Neuronal stem cell (in vitro differentiated cells): ENCODE measurements around the gene CD248. TPM values are rescaled to one million over a fixed set of nuclear protein-coding genes. Genes with fewer than 3 reads are reported as not detected.

ENCODE experiments used
- DNase-seq: peaks from one replicate; pipeline ENCODE4 v3.0.0-alpha.2; 2013; ENCODE audit warnings: low spot score
- H2AFZ ChIP-seq: one replicate; pipeline ENCODE4 v1.6.1; 2013; ENCODE audit warnings: mild to moderate bottlenecking, low read length, inconsistent platforms
- H2AK5ac ChIP-seq: 2 replicates; pipeline ENCODE4 v1.6.1; 2013; ENCODE audit warnings: low read depth, mild to moderate bottlenecking, inconsistent platforms, low read length, moderate library complexity, mixed read lengths
- H2BK120ac ChIP-seq: 2 replicates; pipeline ENCODE4 v1.6.1; 2013; ENCODE audit warnings: low read depth, mild to moderate bottlenecking, inconsistent platforms, low read length, moderate library complexity, mixed read lengths
- H2BK12ac ChIP-seq: one replicate; pipeline ENCODE4 v1.6.1; 2013; ENCODE audit warnings: low read length, inconsistent platforms
- H2BK15ac ChIP-seq: 2 replicates; pipeline ENCODE4 v1.6.1; 2013; ENCODE audit warnings: mild to moderate bottlenecking, low read length, inconsistent platforms, mixed read lengths
- H2BK5ac ChIP-seq: one replicate; pipeline ENCODE4 v1.6.1; 2013; ENCODE audit warnings: inconsistent platforms, mild to moderate bottlenecking, low read length, moderate library complexity
- H3K14ac ChIP-seq: one replicate; pipeline ENCODE4 v1.6.1; 2013; ENCODE audit warnings: low read length, inconsistent platforms
- H3K18ac ChIP-seq: 2 replicates; pipeline ENCODE4 v1.6.1; 2013; ENCODE audit warnings: low read length, inconsistent platforms
- H3K23ac ChIP-seq: 2 replicates; pipeline ENCODE4 v1.6.1; 2013; ENCODE audit warnings: low read depth, mild to moderate bottlenecking, mixed read lengths, low read length, inconsistent platforms; ENCODE audit not compliant: poor library complexity
- H3K27ac ChIP-seq: replicated peaks from 3 replicates; pipeline ENCODE4 v1.5.1; 2013; ENCODE audit warnings: low read length, inconsistent platforms
- H3K27me3 ChIP-seq, 3 experiments: 2 replicates each; pipeline ENCODE4 v1.6.1; 2013; ENCODE audit warnings: low read length in 3 of 3, mild to moderate bottlenecking in 2 of 3, inconsistent platforms in 1 of 3, low read depth in 1 of 3, mixed read lengths in 1 of 3, moderate library complexity in 1 of 3; ENCODE audit not compliant: control insufficient read depth in 3 of 3, insufficient read depth in 3 of 3
- H3K36me3 ChIP-seq, 2 donors: replicated peaks in 1 of 2; 2 replicates each; pipeline ENCODE4 v1.6.1; 2013; ENCODE audit warnings: low read length in 2 of 2; ENCODE audit not compliant: control insufficient read depth in 2 of 2, insufficient read depth in 2 of 2
- H3K4ac ChIP-seq: 2 replicates; pipeline ENCODE4 v1.6.1; 2013; ENCODE audit warnings: inconsistent platforms, mild to moderate bottlenecking, low read length, moderate library complexity
- H3K4me1 ChIP-seq, 2 donors: 1 replicate in 1 of 2; 2 replicates in 1 of 2; pipeline ENCODE4 v1.6.1; 2013; ENCODE audit warnings: low read length in 2 of 2, low read depth in 1 of 2; ENCODE audit not compliant: control insufficient read depth in 2 of 2, insufficient read depth in 1 of 2
- H3K4me2 ChIP-seq: one replicate; pipeline ENCODE4 v1.6.1; 2013; ENCODE audit warnings: mild to moderate bottlenecking, low read length, inconsistent platforms; ENCODE audit not compliant: insufficient read depth, poor library complexity, severe bottlenecking
- H3K4me3 ChIP-seq, 2 donors: 2 replicates each; pipeline ENCODE4 v1.5.1; 2013; ENCODE audit warnings: low read length in 2 of 2, mild to moderate bottlenecking in 2 of 2, inconsistent platforms in 1 of 2, moderate library complexity in 1 of 2
- H3K79me1 ChIP-seq: one replicate; pipeline ENCODE4 v1.6.1; 2013; ENCODE audit warnings: low read depth, mild to moderate bottlenecking, inconsistent platforms, low read length, moderate library complexity
- H3K9ac ChIP-seq: one replicate; pipeline ENCODE4 v1.6.1; 2013; ENCODE audit warnings: mild to moderate bottlenecking, low read depth, low read length, inconsistent platforms; ENCODE audit not compliant: poor library complexity
- H3K9me3 ChIP-seq, 2 donors: replicated peaks in 1 of 2; 2 replicates each; pipeline versions ENCODE3 to v1.6.1; 2013; ENCODE audit warnings: low read length in 2 of 2, mild to moderate bottlenecking in 2 of 2, inconsistent platforms in 1 of 2, low read depth in 1 of 2, mixed read lengths in 1 of 2, moderate library complexity in 1 of 2; ENCODE audit not compliant: control insufficient read depth in 2 of 2, insufficient read depth in 1 of 2
- H4K8ac ChIP-seq: one replicate; pipeline ENCODE4 v1.6.1; 2013; ENCODE audit warnings: low read depth, mild to moderate bottlenecking, inconsistent platforms, low read length, moderate library complexity
- H4K91ac ChIP-seq: one replicate; pipeline ENCODE4 v1.6.1; 2013; ENCODE audit warnings: low read length, low read depth, mild to moderate bottlenecking, inconsistent platforms; ENCODE audit not compliant: poor library complexity
- WGBS, 2 donors: extraction: QIAGEN DNeasy Blood & Tissue Kit; methylation state at CpG; one replicate each; pipeline ENCODE4 v1.1.7; 2013; ENCODE audit warnings: missing lambda C conversion rate in 2 of 2, mixed read lengths in 1 of 2; ENCODE audit not compliant: insufficient read length in 2 of 2, insufficient replicate concordance in 1 of 2; ENCODE audit errors: extremely low coverage in 2 of 2; 5-methylcytosine and 5-hydroxymethylcytosine counted together
- polyA plus RNA-seq, 2 experiments: library from polyadenylated mRNA; stranded (reverse); fragments of 200-250 nt; gene quantifications; one replicate each; pipeline ENCODE4 v1.2.3, GENCODE V29; 2013

The CD248 gene
- polyA plus RNA-seq (2013, experiment 1 of 2), result 3.3 TPM
- polyA plus RNA-seq (2013, experiment 2 of 2), result 3.2 TPM

- Histone ChIP-seq H4K91ac (peak within 1 kb of the TSS; percentile 74), H3K4ac (peak within 1 kb of the TSS; percentile 79), H2BK15ac (peak within 1 kb of the TSS; percentile 88), H3K27me3 (no peaks in the 10 kb centered on the region), H2BK12ac (peak within 1 kb of the TSS; percentile 64), H3K79me1 (no peaks in the 10 kb centered on the region), H3K23ac (peak within 1 kb of the TSS; percentile 50), H3K4me2 (peak within 1 kb of the TSS; percentile 13), H3K36me3 (no peaks in the 10 kb centered on the region), H3K9ac (peak within 1 kb of the TSS; percentile 70), H4K8ac (peak within 1 kb of the TSS; percentile 90), H3K14ac (peak within 1 kb of the TSS; percentile 91), H3K4me1 (peaks cover 22 to 30% of the 10 kb centered on the region in 2 donors), H3K18ac (peak within 1 kb of the TSS; percentile 69), H3K27ac (peak within 1 kb of the TSS; percentile 42), H3K4me3 (no peak within 1 kb of the TSS), H2BK120ac (peak within 1 kb of the TSS; percentile 68), H3K9me3 (no peaks in the 10 kb centered on the region), H2BK5ac (no peak within 1 kb of the TSS), H2AFZ (peak within 1 kb of the TSS; percentile 84), H2AK5ac (peak within 1 kb of the TSS; percentile 98)
- no CpG with 5 or more reads among the region's 29 CpGs for WGBS, 2 donors
- DNase-seq, result no peak
Observed at GRCh38 chr11:66316849-66317251, at the start of gene CD248. TSS of gene CD248 (minus strand) at chr11:66317044. CDS start at chr11:66317027, 17 bp downstream.

GRCh38 chr11:66365711-66366619, 49.1 kb upstream of the CD248 start:
- H2BK5ac ChIP-seq, result no peak overlapping the region
- DNase-seq, result no peak

GRCh38 chr11:66365166-66365565, 48.3 kb upstream of the CD248 start:
- H4K8ac ChIP-seq, result no peak overlapping the region
- H3K4me3 ChIP-seq, result no peak overlapping the region
- peaks cover 6 to 60% of the 10 kb centered on the region in 2 donors for H3K36me3 ChIP-seq
- H3K9me3 ChIP-seq, result no peaks in the 10 kb centered on the region
- no peak overlapping the region for H3K23ac ChIP-seq
- no peak overlapping the region for H3K27ac ChIP-seq
- DNase-seq, result no peak
- no peaks in the 10 kb centered on the region for H3K27me3 ChIP-seq
- no peak overlapping the region for H2BK15ac ChIP-seq
- H3K4ac ChIP-seq, result no peak overlapping the region
- no peak overlapping the region for H2BK120ac ChIP-seq
- peaks cover 5 to 8% of the 10 kb centered on the region in 2 donors for H3K4me1 ChIP-seq
- H3K4me2 ChIP-seq, result no peak overlapping the region
- H3K79me1 ChIP-seq, result peaks cover 13% of the 10 kb centered on the region
- no peak overlapping the region for H2AFZ ChIP-seq
- no peak overlapping the region for H2AK5ac ChIP-seq
- H3K9ac ChIP-seq, result no peak overlapping the region
- H2BK12ac ChIP-seq, result no peak overlapping the region
- no peak overlapping the region for H3K18ac ChIP-seq
- no peak overlapping the region for H4K91ac ChIP-seq
- H3K14ac ChIP-seq, result no peak overlapping the region
- no peak overlapping the region for H2BK5ac ChIP-seq
- WGBS, 2 donors, result no CpG with 5 or more reads among the region's 6 CpGs

More at GRCh38 chr11:66365711-66366619, 49.1 kb upstream of the CD248 start:
- peaks cover 3 to 57% of the 10 kb centered on the region in 2 donors for H3K36me3 ChIP-seq
- peaks cover 7 to 8% of the 10 kb centered on the region in 2 donors for H3K4me1 ChIP-seq
- peak overlapping the region; percentile 25 for H3K27ac ChIP-seq
- no peak overlapping the region for H3K18ac ChIP-seq
- no peaks in the 10 kb centered on the region for H3K9me3 ChIP-seq
- H3K14ac ChIP-seq, result no peak overlapping the region
- H3K4me2 ChIP-seq, result no peak overlapping the region
- no peak overlapping the region for H2BK12ac ChIP-seq
- H3K79me1 ChIP-seq, result peaks cover 13% of the 10 kb centered on the region
- no peak overlapping the region for H3K4me3 ChIP-seq
- no peak overlapping the region for H2AFZ ChIP-seq
- no CpG with 5 or more reads among the region's 14 CpGs for WGBS, 2 donors
- H2AK5ac ChIP-seq, result no peak overlapping the region
- H2BK120ac ChIP-seq, result no peak overlapping the region
- H3K23ac ChIP-seq, result peak overlapping the region; percentile 70
- no peak overlapping the region for H4K8ac ChIP-seq
- no peak overlapping the region for H4K91ac ChIP-seq
- H3K9ac ChIP-seq, result no peak overlapping the region
- H2BK15ac ChIP-seq, result no peak overlapping the region
- no peak overlapping the region for H3K4ac ChIP-seq
- H3K27me3 ChIP-seq, result no peaks in the 10 kb centered on the region
